ENCODE measurements around the gene PTPRU.

PTPRU gene

GRCh38 chr1:29223521-29223920 lies 12.8 kb upstream of the PTPRU start:
- H3F3A ChIP-seq (ENCODE audit: insufficient read depth) = no peaks in the 10 kb centered on the region
- TF ChIP-seq CTCF (IDR thresholded peaks at IDR 0.05; ENCODE audit: insufficient read depth, low read length, poor library complexity, severe bottlenecking) = no peak
- TF ChIP-seq EZH2phosphoT487 (conservative IDR thresholded peaks at IDR 0.05; ENCODE audit: low read length) = no peak
- H3K9me2 ChIP-seq (replicated peaks; ENCODE audit: insufficient read depth, low read length) = no peaks in the 10 kb centered on the region
- H3K4me3 ChIP-seq (ENCODE audit: insufficient read depth, low read length, poor library complexity, severe bottlenecking) = no peak overlapping the region
- 0 out of 2 replicates have a peak, but pooled peaks cover 4% of the 10 kb centered on the region for H3K79me2 ChIP-seq (ENCODE audit: insufficient read depth, low read length)
- no peaks in the 10 kb centered on the region for H3K27me3 ChIP-seq (ENCODE audit: low read length)
- H3K27ac ChIP-seq (ENCODE audit: low read depth, low read length) = no peak overlapping the region
- H3K36me3 ChIP-seq (ENCODE audit: low read length) = 0 out of 2 replicates have a peak, but pooled peaks cover 6% of the 10 kb centered on the region
- H4K20me1 ChIP-seq (ENCODE audit: low read depth, low read length) = no peaks in the 10 kb centered on the region
- no peak overlapping the region for H3K9ac ChIP-seq (ENCODE audit: low read length)
- H3K4me2 ChIP-seq (ENCODE audit: low read depth, low read length, poor library complexity, severe bottlenecking) = no peak overlapping the region
- H3K9me3 ChIP-seq (ENCODE audit: insufficient read depth, low read length) = no peaks in the 10 kb centered on the region
- H2AFZ ChIP-seq (ENCODE audit: low read depth, low read length, severe bottlenecking) = no peak overlapping the region

GRCh38 chr1:29224356-29224837 lies 11.9 kb upstream of the PTPRU start:
- Histone ChIP-seq H3K27ac (ENCODE audit: low read depth, low read length) (no peak overlapping the region), H3F3A (ENCODE audit: insufficient read depth) (no peaks in the 10 kb centered on the region), H2AFZ (ENCODE audit: low read depth, low read length, severe bottlenecking) (no peak overlapping the region), H3K9me2 (replicated peaks; ENCODE audit: insufficient read depth, low read length) (no peaks in the 10 kb centered on the region), H3K79me2 (ENCODE audit: insufficient read depth, low read length) (peaks cover 5% of the 10 kb centered on the region; the same call in 1 of the 2 replicates), H3K4me3 (ENCODE audit: insufficient read depth, low read length, poor library complexity, severe bottlenecking) (no peak overlapping the region), H3K9me3 (ENCODE audit: insufficient read depth, low read length) (no peaks in the 10 kb centered on the region), H4K20me1 (ENCODE audit: low read depth, low read length) (no peaks in the 10 kb centered on the region), H3K36me3 (ENCODE audit: low read length) (0 out of 2 replicates have a peak, but pooled peaks cover 4% of the 10 kb centered on the region), H3K4me2 (ENCODE audit: low read depth, low read length, poor library complexity, severe bottlenecking) (no peak overlapping the region), H3K9ac (ENCODE audit: low read length) (no peak overlapping the region), H3K27me3 (ENCODE audit: low read length) (no peaks in the 10 kb centered on the region)
- TF ChIP-seq CTCF (IDR thresholded peaks at IDR 0.05; ENCODE audit: insufficient read depth, low read length, poor library complexity, severe bottlenecking) (no peak), EZH2phosphoT487 (conservative IDR thresholded peaks at IDR 0.05; ENCODE audit: low read length) (no peak)

GRCh38 chr1:29225361-29225760 lies 11.0 kb upstream of the PTPRU start:
- Histone ChIP-seq H3K4me3 (ENCODE audit: insufficient read depth, low read length, poor library complexity, severe bottlenecking) (no peak overlapping the region), H3K4me2 (ENCODE audit: low read depth, low read length, poor library complexity, severe bottlenecking) (no peak overlapping the region), H3F3A (ENCODE audit: insufficient read depth) (no peaks in the 10 kb centered on the region), H2AFZ (ENCODE audit: low read depth, low read length, severe bottlenecking) (no peak overlapping the region), H3K9me3 (ENCODE audit: insufficient read depth, low read length) (no peaks in the 10 kb centered on the region), H3K27ac (ENCODE audit: low read depth, low read length) (no peak overlapping the region), H3K9ac (ENCODE audit: low read length) (no peak overlapping the region), H3K27me3 (ENCODE audit: low read length) (no peaks in the 10 kb centered on the region), H3K79me2 (ENCODE audit: insufficient read depth, low read length) (peaks cover 13% of the 10 kb centered on the region), H3K36me3 (ENCODE audit: low read length) (no peaks in the 10 kb centered on the region), H4K20me1 (ENCODE audit: low read depth, low read length) (no peaks in the 10 kb centered on the region), H3K9me2 (replicated peaks; ENCODE audit: insufficient read depth, low read length) (no peaks in the 10 kb centered on the region)
- no peak for TF ChIP-seq EZH2phosphoT487 (conservative IDR thresholded peaks at IDR 0.05; ENCODE audit: low read length)
- TF ChIP-seq CTCF (IDR thresholded peaks at IDR 0.05; ENCODE audit: insufficient read depth, low read length, poor library complexity, severe bottlenecking) = no peak
